Activated naive CD4-positive, alpha-beta T cell treated with anti-CD3 and anti-CD28 coated beads, Interleukin-2, amount 50 U/mL, for 72 hours (primary cell): ENCODE data around the gene USH1C. TPM values are rescaled to one million over a fixed set of nuclear protein-coding genes. Genes with fewer than 3 reads are reported as not detected.

ENCODE experiments used
- ATAC-seq, 2 donors: fragments of 150-1000 bp; cut with Tn5 transposase; 2 replicates each; pipeline ENCODE4 v1.10.0; 2021; ENCODE audit warnings: mild to moderate bottlenecking in 2 of 2, moderate library complexity in 2 of 2
- DNase-seq, 2 donors: peaks; one replicate each; pipeline ENCODE4 v3.0.0; 2021 to 2022; ENCODE audit warnings: low spot score in 2 of 2
- H3K27ac Mint-ChIP-seq, 2 donors: one replicate each; pipeline ENCODE4 v1.8.0; 2022; ENCODE audit warnings: mild to moderate bottlenecking in 2 of 2, mixed read lengths in 2 of 2
- H3K36me3 Mint-ChIP-seq, 2 donors: one replicate each; pipeline ENCODE4 v1.8.0; 2022; ENCODE audit warnings: mixed read lengths in 2 of 2
- H3K9me3 Mint-ChIP-seq, 2 donors: one replicate each; pipeline ENCODE4 v1.8.0; 2022; ENCODE audit warnings: mixed read lengths in 2 of 2
- total RNA-seq, 2 donors: library from RNA; stranded (reverse); gene quantifications; one replicate each; pipeline ENCODE4 v1.2.3, GENCODE V29; 2022

USH1C gene
- not detected for total RNA-seq

- Mint-ChIP-seq H3K27ac (no peak within 1 kb of the TSS), H3K36me3 (no peaks in the 10 kb centered on the region), H3K9me3 (no peaks in the 10 kb centered on the region)
- peak in 1 of 2 donors; percentile 83 for ATAC-seq
- DNase-seq: peak; percentile 55
Measured at GRCh38 chr11:17544181-17544622, at the start of gene USH1C. Gene USH1C (minus strand): TSS chr11:17544416. CDS start chr11:17544307, 109 bp downstream.

GRCh38 chr11:17593466-17594245 is 49.4 kb upstream of the USH1C start:
- Mint-ChIP-seq H3K9me3 (peaks cover 0 to 3% of the 10 kb centered on the region in 2 donors), H3K36me3 (no peaks in the 10 kb centered on the region), H3K27ac (no peak overlapping the region)
- ATAC-seq: no peak
- peak in 1 of 2 donors; percentile 41 for DNase-seq

GRCh38 chr11:17591293-17591692 is 47.1 kb upstream of the USH1C start:
- no peak for DNase-seq
- Mint-ChIP-seq H3K27ac (no peak overlapping the region), H3K36me3 (no peaks in the 10 kb centered on the region), H3K9me3 (peaks cover 0 to 3% of the 10 kb centered on the region in 2 donors)
- ATAC-seq: no peak

- no peaks in the 10 kb centered on the region for H3K36me3 Mint-ChIP-seq
- DNase-seq: no peak
- peaks cover 0 to 3% of the 10 kb centered on the region in 2 donors for H3K9me3 Mint-ChIP-seq
- no peak overlapping the region for H3K27ac Mint-ChIP-seq
- no peak for ATAC-seq
Measured at GRCh38 chr11:17590463-17590862, 46.2 kb upstream of the USH1C start.

- no peak for DNase-seq
- no peak overlapping the region for H3K27ac Mint-ChIP-seq
- ATAC-seq: no peak
- no peaks in the 10 kb centered on the region for H3K36me3 Mint-ChIP-seq
- no peaks in the 10 kb centered on the region for H3K9me3 Mint-ChIP-seq
Measured at GRCh38 chr11:17588721-17589120, 44.5 kb upstream of the USH1C start.

GRCh38 chr11:17588166-17588565 is 44.0 kb upstream of the USH1C start:
- Mint-ChIP-seq H3K36me3 (no peaks in the 10 kb centered on the region), H3K27ac (no peak overlapping the region)

GRCh38 chr11:17585911-17586695 is 41.9 kb upstream of the USH1C start:
- DNase-seq (no peak), ATAC-seq (no peak)
- Mint-ChIP-seq H3K27ac (no peak overlapping the region), H3K36me3 (no peaks in the 10 kb centered on the region), H3K9me3 (no peaks in the 10 kb centered on the region)

More at GRCh38 chr11:17588166-17588565, 44.0 kb upstream of the USH1C start:
- DNase-seq: no peak
- H3K9me3 Mint-ChIP-seq: no peaks in the 10 kb centered on the region
- ATAC-seq: no peak

GRCh38 chr11:17581732-17582053 is 37.5 kb upstream of the USH1C start:
- H3K9me3 Mint-ChIP-seq: no peaks in the 10 kb centered on the region
- no peak for DNase-seq
- no peak for ATAC-seq
- no peaks in the 10 kb centered on the region for H3K36me3 Mint-ChIP-seq
- H3K27ac Mint-ChIP-seq: no peak overlapping the region

- H3K36me3 Mint-ChIP-seq: no peaks in the 10 kb centered on the region
- no peaks in the 10 kb centered on the region for H3K9me3 Mint-ChIP-seq
- DNase-seq (no peak), ATAC-seq (no peak)
- H3K27ac Mint-ChIP-seq: no peak overlapping the region
Measured at GRCh38 chr11:17581036-17581731, 37.0 kb upstream of the USH1C start.

- H3K9me3 Mint-ChIP-seq: no peaks in the 10 kb centered on the region
- no peak for DNase-seq
- no peak overlapping the region for H3K27ac Mint-ChIP-seq
- no peaks in the 10 kb centered on the region for H3K36me3 Mint-ChIP-seq
- ATAC-seq: no peak
Measured at GRCh38 chr11:17580271-17580670, 36.1 kb upstream of the USH1C start.

- no peak for DNase-seq
- H3K9me3 Mint-ChIP-seq: no peaks in the 10 kb centered on the region
Measured at GRCh38 chr11:17579451-17579850, 35.2 kb upstream of the USH1C start.

GRCh38 chr11:17578958-17579357 is 34.7 kb upstream of the USH1C start:
- no peak for ATAC-seq
- no peaks in the 10 kb centered on the region for H3K9me3 Mint-ChIP-seq

More at GRCh38 chr11:17579451-17579850, 35.2 kb upstream of the USH1C start:
- ATAC-seq: no peak
- no peak overlapping the region for H3K27ac Mint-ChIP-seq
- H3K36me3 Mint-ChIP-seq: no peaks in the 10 kb centered on the region

GRCh38 chr11:17578296-17578695 is 34.1 kb upstream of the USH1C start:
- DNase-seq: no peak
- no peak for ATAC-seq
- H3K9me3 Mint-ChIP-seq: no peaks in the 10 kb centered on the region
- no peak overlapping the region for H3K27ac Mint-ChIP-seq
- no peaks in the 10 kb centered on the region for H3K36me3 Mint-ChIP-seq

More at GRCh38 chr11:17578958-17579357, 34.7 kb upstream of the USH1C start:
- no peak for DNase-seq
- Mint-ChIP-seq H3K27ac (no peak overlapping the region), H3K36me3 (no peaks in the 10 kb centered on the region)

GRCh38 chr11:17575431-17576425 is 31.5 kb upstream of the USH1C start:
- H3K36me3 Mint-ChIP-seq: no peaks in the 10 kb centered on the region
- H3K9me3 Mint-ChIP-seq: no peaks in the 10 kb centered on the region
- ATAC-seq: no peak
- no peak overlapping the region for H3K27ac Mint-ChIP-seq
- no peak for DNase-seq

- ATAC-seq (no peak), DNase-seq (no peak)
- H3K36me3 Mint-ChIP-seq: no peaks in the 10 kb centered on the region
- peak overlapping the region in 1 of 2 donors; percentile 73 for H3K27ac Mint-ChIP-seq
- no peaks in the 10 kb centered on the region for H3K9me3 Mint-ChIP-seq
Measured at GRCh38 chr11:17574141-17575091, 30.2 kb upstream of the USH1C start.
